Measurements from ENCODE around the gene ENO2.

DNA sequence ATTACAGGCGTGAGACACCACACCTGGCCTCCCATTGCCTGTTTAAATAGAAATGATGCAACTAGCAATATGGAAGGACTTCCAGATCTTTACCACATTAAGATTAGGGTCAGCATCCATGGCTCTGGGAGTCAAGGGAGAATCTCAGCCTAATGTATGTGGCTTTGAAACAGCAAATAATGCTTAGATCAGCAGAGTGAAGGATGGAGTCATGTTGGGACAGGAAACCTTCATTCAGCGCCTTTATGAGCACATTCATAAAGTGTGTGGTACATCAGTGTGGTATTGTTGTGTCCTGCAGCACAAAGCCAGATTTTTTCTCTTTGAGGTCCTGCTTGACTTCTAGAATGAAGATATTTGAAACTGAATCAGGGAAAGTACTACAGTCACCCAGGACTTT lies 26.0 kb upstream of the ENO2 start:
- TF ChIP-seq POLR2A (IDR thresholded peaks at IDR 0.05; ENCODE audit: low read length): no peak
- TF ChIP-seq GATA1 (IDR thresholded peaks at IDR 0.05; ENCODE audit: low read depth, low read length): no peak

Measured in erythroblast (primary cell).